ENCODE results near the gene SP6. TPM values are rescaled to one million over a fixed set of nuclear protein-coding genes. Genes with fewer than 3 reads are reported as not detected.

Gene SP6
- total and polyA plus RNA-seq, 7 experiments from 2014 or later = 0.05 to 0.29 (median 0.19) TPM; not detected in 3

GRCh38 chr17:47806026-47806912 lies 44.7 kb downstream of the SP6 start:
- ChIA-PET POLR2A (no interaction called here), CTCF (interaction anchor here (0.6 kb wide), 1 partner anchor 138 kb away, joined by 3 read pairs; no protein-coding TSS in a partner anchor)
- H3K4me3 Mint-ChIP-seq = no peak overlapping the region
- no peak for DNase-seq
- peaks cover 0 to 4% (median 0%) of the 10 kb centered on the region in 5 donors for H3K27me3 Mint-ChIP-seq
- intact Hi-C loops (cut with micrococcal nuclease) = no loop called here
- H3K27ac Mint-ChIP-seq = peak overlapping the region in 1 of 9 donors; percentile 41
- H3K4me3 ChIP-seq (ENCODE audit: low read length) = no peak overlapping the region
- no peaks in the 10 kb centered on the region for H3K9me3 Mint-ChIP-seq
- no peak for ATAC-seq
- peaks cover 0 to 5% of the 10 kb centered on the region in 2 donors for H3K4me1 ChIP-seq (ENCODE audit: control insufficient read depth in 2 of 2, insufficient read depth in 2 of 2, low read length in 2 of 2)
- peaks cover 0 to 9% (median 0%) of the 10 kb centered on the region in 7 donors for H3K4me1 Mint-ChIP-seq
- peaks cover 0 to 48% (median 4%) of the 10 kb centered on the region in 3 experiments for H3K36me3 ChIP-seq (ENCODE audit: control insufficient read depth in 2 of 3, insufficient read depth in 3 of 3, low read length in 3 of 3)
- no peak overlapping the region for H3K27ac ChIP-seq (ENCODE audit: low read depth, low read length)
- peaks cover 0 to 23% (median 8%) of the 10 kb centered on the region in 5 donors for H3K36me3 Mint-ChIP-seq
- H3K27me3 ChIP-seq (ENCODE audit: control insufficient read depth in 2 of 2, insufficient read depth in 2 of 2, low read length in 2 of 2) = no peaks in the 10 kb centered on the region
- no peaks in the 10 kb centered on the region for H3K9me3 ChIP-seq (ENCODE audit: control insufficient read depth in 2 of 3, low read length in 3 of 3)

GRCh38 chr17:47804461-47804860 lies 46.5 kb downstream of the SP6 start:
- H3K4me1 Mint-ChIP-seq = peaks cover 0 to 4% (median 0%) of the 10 kb centered on the region in 7 donors
- Histone ChIP-seq H3K27ac (ENCODE audit: low read depth, low read length) (no peak overlapping the region), H3K4me3 (ENCODE audit: low read length) (no peak overlapping the region), H3K36me3 (ENCODE audit: control insufficient read depth in 2 of 3, insufficient read depth in 3 of 3, low read length in 3 of 3) (peaks cover 0 to 30% (median 0%) of the 10 kb centered on the region in 3 experiments), H3K9me3 (ENCODE audit: control insufficient read depth in 2 of 3, low read length in 3 of 3) (no peaks in the 10 kb centered on the region), H3K4me1 (ENCODE audit: control insufficient read depth in 2 of 2, insufficient read depth in 2 of 2, low read length in 2 of 2) (no peaks in the 10 kb centered on the region), H3K27me3 (ENCODE audit: control insufficient read depth in 2 of 2, insufficient read depth in 2 of 2, low read length in 2 of 2) (no peaks in the 10 kb centered on the region)
- DNase-seq (no peak), ATAC-seq (no peak)
- POLR2A ChIA-PET = no interaction called here
- H3K27me3 Mint-ChIP-seq = peaks cover 0 to 4% (median 0%) of the 10 kb centered on the region in 5 donors
- intact Hi-C loops (cut with micrococcal nuclease) = no loop called here
- no peak overlapping the region for H3K27ac Mint-ChIP-seq
- peaks cover 0 to 16% (median 5%) of the 10 kb centered on the region in 5 donors for H3K36me3 Mint-ChIP-seq
- no peak overlapping the region for H3K4me3 Mint-ChIP-seq
- H3K9me3 Mint-ChIP-seq = no peaks in the 10 kb centered on the region
- CTCF ChIA-PET = no interaction called here

GRCh38 chr17:47803751-47804150 lies 47.2 kb downstream of the SP6 start:
- intact Hi-C loops (cut with micrococcal nuclease) = no loop called here
- Histone ChIP-seq H3K36me3 (ENCODE audit: control insufficient read depth in 2 of 3, insufficient read depth in 3 of 3, low read length in 3 of 3) (peaks cover 0 to 23% (median 0%) of the 10 kb centered on the region in 3 experiments), H3K4me3 (ENCODE audit: low read length) (no peak overlapping the region), H3K27me3 (ENCODE audit: control insufficient read depth in 2 of 2, insufficient read depth in 2 of 2, low read length in 2 of 2) (no peaks in the 10 kb centered on the region), H3K4me1 (ENCODE audit: control insufficient read depth in 2 of 2, insufficient read depth in 2 of 2, low read length in 2 of 2) (no peaks in the 10 kb centered on the region), H3K9me3 (ENCODE audit: control insufficient read depth in 2 of 3, low read length in 3 of 3) (no peaks in the 10 kb centered on the region), H3K27ac (ENCODE audit: low read depth, low read length) (no peak overlapping the region)
- Mint-ChIP-seq H3K36me3 (peaks cover 0 to 12% (median 5%) of the 10 kb centered on the region in 5 donors), H3K27ac (no peak overlapping the region), H3K4me1 (peaks cover 0 to 4% (median 0%) of the 10 kb centered on the region in 7 donors), H3K9me3 (no peaks in the 10 kb centered on the region), H3K4me3 (no peak overlapping the region), H3K27me3 (peaks cover 0 to 4% (median 0%) of the 10 kb centered on the region in 5 donors)
- DNase-seq (no peak), ATAC-seq (no peak)
- CTCF ChIA-PET = interaction anchor here (0.5 kb wide), 1 partner anchor 128 kb away, joined by 4 read pairs; no protein-coding TSS in a partner anchor
- POLR2A ChIA-PET = no interaction called here

- no peaks in the 10 kb centered on the region for H3K27me3 ChIP-seq (ENCODE audit: control insufficient read depth in 2 of 2, insufficient read depth in 2 of 2, low read length in 2 of 2)
- peaks cover 0 to 4% (median 0%) of the 10 kb centered on the region in 7 donors for H3K4me1 Mint-ChIP-seq
- peaks cover 0 to 12% (median 4%) of the 10 kb centered on the region in 5 donors for H3K36me3 Mint-ChIP-seq
- no peak overlapping the region for H3K4me3 ChIP-seq (ENCODE audit: low read length)
- no peaks in the 10 kb centered on the region for H3K9me3 Mint-ChIP-seq
- H3K27me3 Mint-ChIP-seq = peaks cover 0 to 4% (median under 1%) of the 10 kb centered on the region in 5 donors
- H3K4me1 ChIP-seq (ENCODE audit: control insufficient read depth in 2 of 2, insufficient read depth in 2 of 2, low read length in 2 of 2) = no peaks in the 10 kb centered on the region
- ChIA-PET POLR2A (no interaction called here), CTCF (no interaction called here)
- no peaks in the 10 kb centered on the region for H3K9me3 ChIP-seq (ENCODE audit: control insufficient read depth in 2 of 3, low read length in 3 of 3)
- H3K27ac Mint-ChIP-seq = no peak overlapping the region
- DNase-seq (no peak), ATAC-seq (no peak)
- intact Hi-C loops (cut with micrococcal nuclease) = no loop called here
- no peak overlapping the region for H3K27ac ChIP-seq (ENCODE audit: low read depth, low read length)
- no peak overlapping the region for H3K4me3 Mint-ChIP-seq
- H3K36me3 ChIP-seq (ENCODE audit: control insufficient read depth in 2 of 3, insufficient read depth in 3 of 3, low read length in 3 of 3) = peaks cover 0 to 17% (median 0%) of the 10 kb centered on the region in 3 experiments
Measured at GRCh38 chr17:47803201-47803600, 47.8 kb downstream of the SP6 start.

- H3K27ac Mint-ChIP-seq = no peak overlapping the region
- intact Hi-C loops (cut with micrococcal nuclease) = loop anchor here (1.0 kb wide), 3 partner anchors 26 to 138 kb away; no protein-coding TSS in a partner anchor
- Histone ChIP-seq H3K4me1 (ENCODE audit: control insufficient read depth in 2 of 2, insufficient read depth in 2 of 2, low read length in 2 of 2) (no peaks in the 10 kb centered on the region), H3K9me3 (ENCODE audit: control insufficient read depth in 2 of 3, low read length in 3 of 3) (no peaks in the 10 kb centered on the region), H3K36me3 (ENCODE audit: control insufficient read depth in 2 of 3, insufficient read depth in 3 of 3, low read length in 3 of 3) (peaks cover 0 to 10% (median 0%) of the 10 kb centered on the region in 3 experiments), H3K27me3 (ENCODE audit: control insufficient read depth in 2 of 2, insufficient read depth in 2 of 2, low read length in 2 of 2) (no peaks in the 10 kb centered on the region), H3K27ac (ENCODE audit: low read depth, low read length) (no peak overlapping the region), H3K4me3 (ENCODE audit: low read length) (no peak overlapping the region)
- CTCF ChIA-PET = interaction anchor here (1.2 to 1.9 kb wide), 3 partner anchors 70 to 138 kb away, joined by 3 to 6 read pairs (median 4); partner anchors contain the start of gene TBX21
- ATAC-seq (peak; percentile 89), DNase-seq (peak in 8 of 9 donors; percentile 24 to 61 (median 50))
- H3K4me1 Mint-ChIP-seq = peaks cover 0 to 4% (median 0%) of the 10 kb centered on the region in 7 donors
- peaks cover 0 to 9% (median 4%) of the 10 kb centered on the region in 5 donors for H3K27me3 Mint-ChIP-seq
- peaks cover 0 to 7% (median 3%) of the 10 kb centered on the region in 5 donors for H3K36me3 Mint-ChIP-seq
- H3K4me3 Mint-ChIP-seq = no peak overlapping the region
- POLR2A ChIA-PET = no interaction called here
- H3K9me3 Mint-ChIP-seq = no peaks in the 10 kb centered on the region
Measured at GRCh38 chr17:47802341-47803022, 48.5 kb downstream of the SP6 start.

GRCh38 chr17:47801906-47802305 lies 49.1 kb downstream of the SP6 start:
- Histone ChIP-seq H3K27ac (ENCODE audit: low read depth, low read length) (no peak overlapping the region), H3K4me1 (ENCODE audit: control insufficient read depth in 2 of 2, insufficient read depth in 2 of 2, low read length in 2 of 2) (no peaks in the 10 kb centered on the region), H3K9me3 (ENCODE audit: control insufficient read depth in 2 of 3, low read length in 3 of 3) (no peaks in the 10 kb centered on the region), H3K4me3 (ENCODE audit: low read length) (no peak overlapping the region), H3K27me3 (ENCODE audit: control insufficient read depth in 2 of 2, insufficient read depth in 2 of 2, low read length in 2 of 2) (no peaks in the 10 kb centered on the region), H3K36me3 (ENCODE audit: control insufficient read depth in 2 of 3, insufficient read depth in 3 of 3, low read length in 3 of 3) (peaks cover 0 to 4% (median 0%) of the 10 kb centered on the region in 3 experiments)
- no peak overlapping the region for H3K27ac Mint-ChIP-seq
- H3K4me3 Mint-ChIP-seq = no peak overlapping the region
- peaks cover 0 to 4% (median 0%) of the 10 kb centered on the region in 7 donors for H3K4me1 Mint-ChIP-seq
- H3K36me3 Mint-ChIP-seq = peaks cover 0 to 1% (median 0%) of the 10 kb centered on the region in 5 donors
- ATAC-seq = no peak
- DNase-seq = no peak
- intact Hi-C loops (cut with micrococcal nuclease) = loop anchor here (1.0 kb wide), 3 partner anchors 26 to 138 kb away; no protein-coding TSS in a partner anchor
- H3K27me3 Mint-ChIP-seq = peaks cover 0 to 9% (median 5%) of the 10 kb centered on the region in 5 donors
- H3K9me3 Mint-ChIP-seq = no peaks in the 10 kb centered on the region
- ChIA-PET POLR2A (no interaction called here), CTCF (interaction anchor here (0.6 to 1.9 kb wide), 4 partner anchors 69 to 185 kb away, joined by 3 to 6 read pairs (median 4); partner anchors contain the start of gene TBX21)
